ENCODE results near the gene MB21D2.

MB21D2 gene

DNA sequence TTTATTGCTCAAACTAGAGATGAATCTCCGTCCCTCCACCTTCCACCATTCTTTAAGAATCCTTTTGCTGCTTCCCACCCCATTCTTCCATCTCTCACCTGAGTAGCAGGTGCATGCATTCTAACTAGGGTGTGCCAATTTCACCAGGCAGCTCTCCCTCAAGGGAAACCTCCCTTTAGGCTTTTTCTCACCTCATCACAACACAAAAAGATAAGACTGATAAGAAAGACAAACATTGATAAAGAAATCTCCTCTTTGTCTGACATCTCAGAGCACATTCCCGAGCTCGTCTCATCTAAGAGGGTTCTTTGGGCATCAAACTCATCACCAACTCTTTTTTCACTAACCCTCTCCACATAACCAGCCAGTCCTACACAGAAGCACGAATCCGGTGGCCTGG lies 23.0 kb downstream of the MB21D2 start:
- H3K4me3 ChIP-seq (ENCODE audit: low read depth, low read length), result no peak overlapping the region
- TF ChIP-seq, protein P1, sequence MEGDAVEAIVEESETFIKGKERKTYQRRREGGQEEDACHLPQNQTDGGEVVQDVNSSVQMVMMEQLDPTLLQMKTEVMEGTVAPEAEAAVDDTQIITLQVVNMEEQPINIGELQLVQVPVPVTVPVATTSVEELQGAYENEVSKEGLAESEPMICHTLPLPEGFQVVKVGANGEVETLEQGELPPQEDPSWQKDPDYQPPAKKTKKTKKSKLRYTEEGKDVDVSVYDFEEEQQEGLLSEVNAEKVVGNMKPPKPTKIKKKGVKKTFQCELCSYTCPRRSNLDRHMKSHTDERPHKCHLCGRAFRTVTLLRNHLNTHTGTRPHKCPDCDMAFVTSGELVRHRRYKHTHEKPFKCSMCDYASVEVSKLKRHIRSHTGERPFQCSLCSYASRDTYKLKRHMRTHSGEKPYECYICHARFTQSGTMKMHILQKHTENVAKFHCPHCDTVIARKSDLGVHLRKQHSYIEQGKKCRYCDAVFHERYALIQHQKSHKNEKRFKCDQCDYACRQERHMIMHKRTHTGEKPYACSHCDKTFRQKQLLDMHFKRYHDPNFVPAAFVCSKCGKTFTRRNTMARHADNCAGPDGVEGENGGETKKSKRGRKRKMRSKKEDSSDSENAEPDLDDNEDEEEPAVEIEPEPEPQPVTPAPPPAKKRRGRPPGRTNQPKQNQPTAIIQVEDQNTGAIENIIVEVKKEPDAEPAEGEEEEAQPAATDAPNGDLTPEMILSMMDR (IDR thresholded peaks at IDR 0.05; ENCODE audit: low read depth, low read length), result no peak

DNA sequence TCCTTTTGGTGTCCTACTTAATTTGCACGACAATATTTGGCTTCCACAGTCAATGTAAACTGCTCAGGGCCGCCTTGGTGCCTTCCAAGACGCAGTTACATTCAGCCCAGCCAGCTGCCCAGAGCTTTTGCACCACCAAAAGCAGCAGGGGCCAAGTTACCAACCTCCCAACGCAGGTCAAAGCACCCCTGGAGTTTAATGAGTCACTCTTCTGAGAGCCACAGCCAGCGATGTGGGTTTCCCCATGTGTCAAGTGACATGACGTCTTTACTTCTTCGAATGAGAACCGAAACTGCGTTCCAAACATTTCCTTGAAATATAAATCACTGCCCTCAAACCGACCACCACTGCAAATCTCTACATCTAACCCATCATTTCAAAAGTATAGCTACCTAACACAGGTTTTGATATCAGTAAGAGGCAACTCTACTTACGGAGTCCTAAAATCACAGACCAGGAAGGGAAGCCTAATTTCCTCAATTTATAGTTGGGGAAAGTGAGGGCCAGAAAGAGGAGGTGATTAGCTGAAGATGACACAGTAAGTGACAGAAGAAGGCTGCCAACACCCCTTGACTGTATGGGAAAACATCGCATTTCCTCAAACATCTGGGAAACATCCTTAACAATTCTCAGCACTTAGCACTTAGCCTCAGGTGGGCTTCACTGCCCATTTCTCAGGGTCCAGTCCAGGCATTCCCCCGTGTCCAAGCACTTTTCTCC lies 24.5 kb downstream of the MB21D2 start:
- peak overlapping the region; percentile 49 for H3K4me3 ChIP-seq (ENCODE audit: low read depth, low read length)
- TF ChIP-seq, protein P1 (IDR thresholded peaks at IDR 0.05; ENCODE audit: low read depth, low read length), result no peak

DNA sequence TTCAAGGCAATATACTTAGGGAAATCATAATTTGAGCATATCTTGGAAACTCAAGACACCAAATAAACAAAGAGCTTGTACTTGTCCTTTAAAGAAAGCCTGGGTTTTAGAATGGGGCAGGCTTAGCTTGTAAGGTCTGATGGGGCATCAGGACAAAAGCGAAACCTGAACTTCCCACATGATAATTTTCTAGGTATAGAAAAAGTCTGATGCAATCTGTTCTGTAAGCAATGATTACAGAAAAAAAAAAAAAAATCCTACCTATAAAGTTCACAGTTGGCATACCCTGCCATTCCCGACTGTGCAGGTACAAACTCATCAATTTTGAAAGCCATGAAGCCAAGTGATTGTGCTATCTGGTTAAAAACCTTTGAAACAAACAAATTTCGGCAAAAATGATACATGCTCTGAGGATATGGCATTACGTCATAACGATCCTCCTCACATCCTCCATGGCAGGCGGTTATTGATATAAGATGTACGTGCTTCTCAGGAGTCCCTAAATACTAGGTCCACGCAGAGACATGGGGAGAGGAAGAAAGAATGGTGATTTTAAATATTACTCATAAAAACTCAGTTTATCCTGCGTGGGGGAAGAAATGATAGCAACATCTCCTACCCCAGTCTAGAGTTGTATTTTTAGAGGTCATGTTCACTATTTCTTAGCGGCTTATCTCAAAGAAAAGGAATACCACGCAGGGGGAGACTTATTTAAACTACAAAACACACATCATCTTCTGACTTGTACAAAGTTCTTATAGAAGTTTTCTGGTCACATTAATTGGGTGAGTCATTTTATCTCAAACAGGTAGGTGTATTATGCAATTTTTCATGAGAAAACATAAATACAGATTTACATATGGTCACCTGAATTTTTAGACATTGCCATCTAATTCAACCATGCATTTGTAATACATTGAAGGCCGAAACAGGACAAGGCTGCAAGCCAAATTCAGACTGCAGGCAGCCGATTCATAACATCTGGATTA lies 27.0 kb downstream of the MB21D2 start:
- TF ChIP-seq, protein P1 (IDR thresholded peaks at IDR 0.05; ENCODE audit: low read depth, low read length), result no peak

DNA sequence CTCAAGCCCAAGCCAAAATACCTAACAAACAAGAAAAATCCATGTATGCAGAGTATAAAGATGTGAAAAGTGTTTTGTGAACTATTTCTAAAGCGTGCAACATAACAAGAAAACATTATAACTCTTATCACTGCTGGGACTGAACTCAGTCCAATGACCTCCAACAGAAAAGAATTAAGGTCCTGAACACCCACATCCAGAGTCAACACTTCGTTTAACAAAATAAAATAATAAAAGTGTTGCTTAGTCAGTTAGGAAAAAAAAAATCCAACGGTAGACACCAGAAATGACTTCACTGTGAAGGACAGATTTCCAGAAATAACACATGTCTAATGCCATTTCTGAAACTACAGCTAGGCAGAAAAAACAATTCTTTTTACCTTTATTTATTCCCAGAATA lies 28.0 kb downstream of the MB21D2 start:
- TF ChIP-seq, protein P1 (IDR thresholded peaks at IDR 0.05; ENCODE audit: low read depth, low read length), result no peak
- no peak overlapping the region for H3K4me3 ChIP-seq (ENCODE audit: low read depth, low read length)

More for the DNA sequence above, 27.0 kb downstream of the MB21D2 start:
- no peak overlapping the region for H3K4me3 ChIP-seq (ENCODE audit: low read depth, low read length)

DNA sequence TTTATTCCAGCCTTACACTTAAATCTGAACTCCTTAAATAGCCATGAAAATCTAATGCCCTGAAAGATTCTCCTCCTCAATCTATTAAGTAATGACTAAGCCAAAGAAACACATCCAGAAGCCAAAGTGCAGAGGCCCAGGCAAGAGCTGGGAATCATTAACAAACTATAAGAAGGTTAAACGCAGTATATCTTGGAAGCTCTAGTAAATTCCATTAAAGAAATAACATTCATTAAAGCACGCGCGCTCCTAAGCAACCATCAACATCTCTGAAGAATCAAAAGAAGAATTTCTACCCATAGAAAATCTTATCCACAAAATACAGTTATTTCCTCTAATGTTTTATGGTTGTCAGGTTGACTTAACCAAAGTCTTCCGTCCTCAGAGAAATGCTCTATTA lies 29.5 kb downstream of the MB21D2 start:
- TF ChIP-seq, protein P1 (IDR thresholded peaks at IDR 0.05; ENCODE audit: low read depth, low read length), result no peak
- no peak overlapping the region for H3K4me3 ChIP-seq (ENCODE audit: low read depth, low read length)

DNA sequence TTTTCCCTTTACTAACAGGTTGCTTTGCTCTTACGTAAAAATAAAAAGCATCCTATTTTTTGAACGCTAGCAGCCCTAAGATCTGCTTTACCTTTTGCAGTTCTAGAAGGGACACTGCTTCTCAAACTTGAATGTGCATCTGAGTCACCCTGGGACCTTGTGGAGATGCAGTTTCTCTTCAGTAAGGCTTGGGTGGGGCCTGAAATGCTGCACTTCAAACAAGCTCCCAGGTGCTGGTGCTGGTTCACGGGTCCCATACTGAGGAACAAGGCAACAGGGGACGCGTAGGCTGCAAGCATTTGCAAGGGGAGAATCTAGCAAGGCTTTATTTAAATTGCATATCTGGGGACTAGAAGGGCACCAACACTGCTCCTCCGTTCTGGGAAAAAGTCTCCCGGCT lies 30.0 kb downstream of the MB21D2 start:
- no peak overlapping the region for H3K4me3 ChIP-seq (ENCODE audit: low read depth, low read length)
- TF ChIP-seq, protein P1 (IDR thresholded peaks at IDR 0.05; ENCODE audit: low read depth, low read length), result no peak

DNA sequence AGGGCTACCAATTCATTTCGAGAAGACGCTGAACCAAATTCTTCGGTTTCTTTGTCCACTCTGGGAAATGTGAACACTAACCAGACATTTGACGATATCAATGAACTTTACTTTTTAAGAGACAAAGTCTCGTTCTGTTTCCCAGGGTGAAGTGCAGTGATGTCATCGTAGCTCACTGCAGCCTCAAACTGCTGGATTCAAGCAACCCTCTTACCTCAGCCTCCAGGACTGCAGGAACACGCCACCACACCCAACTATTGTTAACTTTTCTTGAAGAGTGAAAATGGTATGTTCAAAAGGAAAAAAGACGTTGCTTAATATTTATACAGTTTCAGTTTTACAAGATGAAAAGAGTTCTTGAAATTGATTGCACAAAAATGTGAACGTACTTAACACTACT lies 30.6 kb downstream of the MB21D2 start:
- no peak overlapping the region for H3K4me3 ChIP-seq (ENCODE audit: low read depth, low read length)
- TF ChIP-seq, protein P1 (IDR thresholded peaks at IDR 0.05; ENCODE audit: low read depth, low read length), result no peak
